ENCODE data around the gene SPRR1A. TPM values are rescaled to one million over a fixed set of nuclear protein-coding genes. Genes with fewer than 3 reads are reported as not detected.

The SPRR1A gene
- not detected for total RNA-seq

GRCh38 chr1:152983743-152984142 lies at the start of gene SPRR1A:
Gene SPRR1A (plus strand): TSS chr1:152984081. CDS start chr1:152985231, 1,150 bp downstream.
- peaks cover 4% of the 10 kb centered on the region for H3K9me3 Mint-ChIP-seq
- no peaks in the 10 kb centered on the region for H3K36me3 Mint-ChIP-seq (ENCODE audit: insufficient read depth)
- H3K4me1 Mint-ChIP-seq (ENCODE audit: low read depth): no peaks in the 10 kb centered on the region
- peaks cover 38% of the 10 kb centered on the region for H3K27me3 Mint-ChIP-seq (ENCODE audit: low read depth)
- ATAC-seq (no peak), DNase-seq (no peak)
- H3K4me3 Mint-ChIP-seq: no peak within 1 kb of the TSS

DNA sequence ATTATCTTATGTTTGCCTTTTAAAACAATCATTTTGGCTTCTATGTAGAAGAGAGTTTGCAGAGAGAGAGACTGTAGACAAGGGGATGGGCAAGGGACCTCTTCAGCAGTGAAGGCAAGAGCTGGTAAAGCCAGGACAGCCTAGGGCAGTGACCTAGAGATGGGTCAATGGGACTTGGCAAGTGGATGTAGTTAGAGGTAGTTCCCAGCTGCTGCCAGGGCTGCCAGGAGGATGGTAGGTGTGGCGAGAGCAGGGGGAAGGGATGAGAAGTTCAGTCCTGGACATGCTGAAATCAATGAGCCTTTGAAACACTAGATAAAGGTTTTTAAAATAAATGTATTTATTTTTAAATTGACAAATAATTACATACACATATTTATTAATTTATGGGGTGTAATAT lies 43.3 kb upstream of the SPRR1A start:
- ATAC-seq (no peak), DNase-seq (no peak)
- H3K4me3 Mint-ChIP-seq: no peak overlapping the region
- no peaks in the 10 kb centered on the region for H3K4me1 Mint-ChIP-seq (ENCODE audit: low read depth)
- no peaks in the 10 kb centered on the region for H3K36me3 Mint-ChIP-seq (ENCODE audit: insufficient read depth)
- no peaks in the 10 kb centered on the region for H3K9me3 Mint-ChIP-seq
- H3K27me3 Mint-ChIP-seq (ENCODE audit: low read depth): peaks cover 9% of the 10 kb centered on the region

DNA sequence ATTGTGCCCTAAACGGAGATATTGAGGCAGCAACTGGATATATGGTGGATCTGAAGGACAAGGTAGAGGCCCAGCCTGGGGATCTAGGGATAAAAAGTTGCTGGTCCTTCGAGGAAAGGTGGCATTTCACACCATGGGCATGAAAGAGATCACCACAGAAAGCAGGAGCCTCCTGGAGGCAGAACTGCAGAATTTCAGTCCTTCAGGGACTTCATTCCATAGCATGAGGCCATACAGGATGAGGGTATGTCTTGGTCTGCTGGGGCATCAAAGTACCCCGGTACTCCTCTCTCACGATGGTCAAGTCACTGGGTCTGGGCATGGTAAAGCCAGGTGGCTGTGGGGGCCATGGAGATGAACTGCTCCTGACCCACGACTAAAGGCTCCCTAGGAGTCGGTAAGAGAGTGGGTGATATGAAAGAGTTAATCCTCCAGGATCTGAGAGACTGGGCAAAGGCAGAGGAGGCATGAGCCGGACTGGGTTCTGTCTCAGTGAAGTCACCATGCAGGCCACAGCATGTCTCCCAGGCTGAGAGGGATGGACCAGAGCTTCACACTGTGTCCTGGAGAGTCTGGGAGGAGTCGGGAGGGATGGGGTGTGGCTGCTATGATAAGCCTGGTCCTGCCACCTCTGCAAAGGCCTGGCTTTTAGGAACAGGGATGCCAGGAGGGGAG lies 42.7 kb upstream of the SPRR1A start:
- H3K9me3 Mint-ChIP-seq: no peaks in the 10 kb centered on the region
- DNase-seq: no peak
- H3K4me3 Mint-ChIP-seq: no peak overlapping the region
- peaks cover 9% of the 10 kb centered on the region for H3K27me3 Mint-ChIP-seq (ENCODE audit: low read depth)
- no peaks in the 10 kb centered on the region for H3K4me1 Mint-ChIP-seq (ENCODE audit: low read depth)
- H3K36me3 Mint-ChIP-seq (ENCODE audit: insufficient read depth): no peaks in the 10 kb centered on the region
- no peak for ATAC-seq

- Mint-ChIP-seq H3K27me3 (ENCODE audit: low read depth) (peaks cover 9% of the 10 kb centered on the region), H3K4me3 (no peak overlapping the region), H3K9me3 (no peaks in the 10 kb centered on the region), H3K4me1 (ENCODE audit: low read depth) (no peaks in the 10 kb centered on the region), H3K36me3 (ENCODE audit: insufficient read depth) (no peaks in the 10 kb centered on the region)
- ATAC-seq (no peak), DNase-seq (no peak)
Observed at GRCh38 chr1:152942161-152942560, 41.7 kb upstream of the SPRR1A start.

- Mint-ChIP-seq H3K36me3 (ENCODE audit: insufficient read depth) (no peaks in the 10 kb centered on the region), H3K4me3 (no peak overlapping the region), H3K4me1 (ENCODE audit: low read depth) (no peaks in the 10 kb centered on the region), H3K9me3 (no peaks in the 10 kb centered on the region), H3K27me3 (ENCODE audit: low read depth) (peaks cover 9% of the 10 kb centered on the region)
- ATAC-seq (no peak), DNase-seq (no peak)
Observed at GRCh38 chr1:152946248-152946647, 37.6 kb upstream of the SPRR1A start.

DNA sequence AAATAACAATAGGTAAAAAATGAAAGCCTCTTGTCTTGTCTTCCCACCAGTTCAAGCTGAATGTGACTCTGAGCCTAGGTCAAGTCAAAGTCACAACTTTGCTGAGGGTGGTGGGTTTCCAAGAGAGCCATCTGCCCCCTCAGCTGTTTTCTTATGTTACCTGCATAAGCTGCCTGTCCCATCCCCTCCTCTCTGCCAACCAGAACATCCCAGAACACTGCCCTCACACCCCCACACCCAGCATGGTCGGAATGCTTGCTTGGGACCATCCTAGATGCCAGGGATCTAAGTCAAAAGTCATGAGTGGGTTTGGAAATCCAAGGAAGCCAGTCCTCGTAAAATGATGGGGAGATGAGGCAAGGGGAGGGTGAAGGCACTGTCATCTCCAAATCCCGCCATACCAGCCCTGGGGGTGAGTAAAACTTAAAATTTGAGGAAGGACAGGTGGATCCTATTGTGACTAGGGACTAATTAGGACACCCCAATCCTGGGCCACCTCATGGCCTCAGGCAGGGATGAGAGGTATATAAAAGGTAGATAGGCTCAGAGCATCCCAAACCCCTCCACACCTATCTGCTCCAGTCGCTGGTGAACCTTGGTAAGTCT lies 37.1 kb upstream of the SPRR1A start, which contains the start of gene SPRR5:
Gene SPRR5, plus strand, starts transcription at position 556 of the 606 bp plus-strand sequence. CDS start 1,349 bp downstream, outside the sequence.
- DNase-seq (no peak), ATAC-seq (no peak)
- H3K4me1 Mint-ChIP-seq (ENCODE audit: low read depth): no peaks in the 10 kb centered on the region
- no peaks in the 10 kb centered on the region for H3K9me3 Mint-ChIP-seq
- H3K27me3 Mint-ChIP-seq (ENCODE audit: low read depth): peaks cover 9% of the 10 kb centered on the region
- H3K36me3 Mint-ChIP-seq (ENCODE audit: insufficient read depth): no peaks in the 10 kb centered on the region
- H3K4me3 Mint-ChIP-seq: no peak within 1 kb of the TSS

GRCh38 chr1:152951711-152952110 lies 32.2 kb upstream of the SPRR1A start:
- DNase-seq: no peak
- ATAC-seq: no peak
- Mint-ChIP-seq H3K36me3 (ENCODE audit: insufficient read depth) (no peaks in the 10 kb centered on the region), H3K27me3 (ENCODE audit: low read depth) (peaks cover 11% of the 10 kb centered on the region), H3K4me1 (ENCODE audit: low read depth) (no peaks in the 10 kb centered on the region), H3K4me3 (no peak overlapping the region), H3K9me3 (no peaks in the 10 kb centered on the region)

GRCh38 chr1:152953761-152954160 lies 30.1 kb upstream of the SPRR1A start:
- Mint-ChIP-seq H3K9me3 (no peaks in the 10 kb centered on the region), H3K36me3 (ENCODE audit: insufficient read depth) (no peaks in the 10 kb centered on the region), H3K4me1 (ENCODE audit: low read depth) (no peaks in the 10 kb centered on the region), H3K4me3 (no peak overlapping the region), H3K27me3 (ENCODE audit: low read depth) (peaks cover 12% of the 10 kb centered on the region)
- no peak for ATAC-seq
- DNase-seq: no peak

- Mint-ChIP-seq H3K27me3 (ENCODE audit: low read depth) (peaks cover 12% of the 10 kb centered on the region), H3K36me3 (ENCODE audit: insufficient read depth) (no peaks in the 10 kb centered on the region), H3K9me3 (no peaks in the 10 kb centered on the region), H3K4me1 (ENCODE audit: low read depth) (no peaks in the 10 kb centered on the region), H3K4me3 (no peak overlapping the region)
- ATAC-seq: no peak
- DNase-seq: no peak
Observed at GRCh38 chr1:152954436-152954835, 29.4 kb upstream of the SPRR1A start.

DNA sequence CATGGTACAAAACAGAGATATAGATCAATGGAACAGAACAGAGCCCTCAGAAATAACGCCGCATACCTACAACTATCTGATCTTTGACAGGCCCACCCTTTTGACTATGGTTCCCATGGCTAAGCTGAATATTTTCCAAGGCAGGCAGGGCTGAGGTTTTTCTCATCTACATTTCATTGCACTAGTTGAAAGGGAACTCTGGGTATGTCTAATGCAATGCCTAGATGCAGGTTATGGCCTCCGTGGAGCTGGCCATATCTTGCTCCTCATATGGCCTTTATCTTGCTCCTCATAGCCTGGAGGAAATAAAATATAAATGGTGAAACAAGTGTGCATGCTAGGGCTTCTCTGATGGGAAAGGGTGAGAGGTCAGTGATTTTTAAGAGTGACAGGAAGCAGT lies 26.3 kb upstream of the SPRR1A start:
- H3K36me3 Mint-ChIP-seq (ENCODE audit: insufficient read depth): no peaks in the 10 kb centered on the region
- DNase-seq (no peak), ATAC-seq (no peak)
- H3K9me3 Mint-ChIP-seq: no peaks in the 10 kb centered on the region
- H3K27me3 Mint-ChIP-seq (ENCODE audit: low read depth): peaks cover 8% of the 10 kb centered on the region
- no peaks in the 10 kb centered on the region for H3K4me1 Mint-ChIP-seq (ENCODE audit: low read depth)
- no peak overlapping the region for H3K4me3 Mint-ChIP-seq

- ATAC-seq (no peak), DNase-seq (no peak)
- Mint-ChIP-seq H3K9me3 (no peaks in the 10 kb centered on the region), H3K36me3 (ENCODE audit: insufficient read depth) (no peaks in the 10 kb centered on the region), H3K4me3 (no peak overlapping the region), H3K27me3 (ENCODE audit: low read depth) (peaks cover 7% of the 10 kb centered on the region), H3K4me1 (ENCODE audit: low read depth) (no peaks in the 10 kb centered on the region)
Observed at GRCh38 chr1:152959273-152959672, 24.6 kb upstream of the SPRR1A start.

- ATAC-seq: no peak
- H3K9me3 Mint-ChIP-seq: no peaks in the 10 kb centered on the region
- DNase-seq: no peak
- H3K4me1 Mint-ChIP-seq (ENCODE audit: low read depth): no peaks in the 10 kb centered on the region
- no peaks in the 10 kb centered on the region for H3K36me3 Mint-ChIP-seq (ENCODE audit: insufficient read depth)
- H3K4me3 Mint-ChIP-seq: no peak overlapping the region
- peaks cover 7% of the 10 kb centered on the region for H3K27me3 Mint-ChIP-seq (ENCODE audit: low read depth)
Observed at GRCh38 chr1:152959801-152960451, 24.0 kb upstream of the SPRR1A start.

- H3K9me3 Mint-ChIP-seq: no peaks in the 10 kb centered on the region
- ATAC-seq: no peak
- no peak overlapping the region for H3K4me3 Mint-ChIP-seq
Observed at GRCh38 chr1:152960452-152961044, 23.3 kb upstream of the SPRR1A start.

GRCh38 chr1:152961226-152961891 lies 22.5 kb upstream of the SPRR1A start:
- no peaks in the 10 kb centered on the region for H3K4me1 Mint-ChIP-seq (ENCODE audit: low read depth)
- peaks cover 11% of the 10 kb centered on the region for H3K27me3 Mint-ChIP-seq (ENCODE audit: low read depth)
- no peak for DNase-seq
- H3K4me3 Mint-ChIP-seq: no peak overlapping the region
- no peaks in the 10 kb centered on the region for H3K9me3 Mint-ChIP-seq
- no peak for ATAC-seq
- H3K36me3 Mint-ChIP-seq (ENCODE audit: insufficient read depth): no peaks in the 10 kb centered on the region

More at GRCh38 chr1:152960452-152961044, 23.3 kb upstream of the SPRR1A start:
- Mint-ChIP-seq H3K4me1 (ENCODE audit: low read depth) (no peaks in the 10 kb centered on the region), H3K27me3 (ENCODE audit: low read depth) (peaks cover 10% of the 10 kb centered on the region), H3K36me3 (ENCODE audit: insufficient read depth) (no peaks in the 10 kb centered on the region)
- DNase-seq: no peak

Measured in activated T-cell treated with anti-CD3 and anti-CD28 coated beads, Interleukin-2, amount 50 U/mL, for 4 hours (primary cell).